ENCODE results near the gene FDXR.

Gene FDXR

GRCh38 chr17:74838274-74838673 is 34.5 kb downstream of the FDXR start:
- DNase-seq (ENCODE audit: low read depth in 1 of 2, low spot score in 1 of 2): no peak

GRCh38 chr17:74836691-74837467 is 35.9 kb downstream of the FDXR start:
- no peak for DNase-seq (ENCODE audit: low read depth in 1 of 2, low spot score in 1 of 2)

GRCh38 chr17:74836191-74836590 is 36.6 kb downstream of the FDXR start:
- no peak for DNase-seq (ENCODE audit: low read depth in 1 of 2, low spot score in 1 of 2)

- no peak for DNase-seq (ENCODE audit: low read depth in 1 of 2, low spot score in 1 of 2)
Observed at GRCh38 chr17:74833501-74834377, 39.1 kb downstream of the FDXR start.

GRCh38 chr17:74832421-74832820 is 40.4 kb downstream of the FDXR start:
- no peak for DNase-seq (ENCODE audit: low read depth in 1 of 2, low spot score in 1 of 2)

GRCh38 chr17:74831444-74832146 is 41.2 kb downstream of the FDXR start:
- DNase-seq (ENCODE audit: low read depth in 1 of 2, low spot score in 1 of 2): no peak

- no peak for DNase-seq (ENCODE audit: low read depth in 1 of 2, low spot score in 1 of 2)
Observed at GRCh38 chr17:74830861-74831260, 41.9 kb downstream of the FDXR start.

GRCh38 chr17:74827800-74828199 is 45.0 kb downstream of the FDXR start:
- no peak for DNase-seq (ENCODE audit: low read depth in 1 of 2, low spot score in 1 of 2)

GRCh38 chr17:74825952-74826719 is 46.7 kb downstream of the FDXR start:
- no peak for DNase-seq (ENCODE audit: low read depth in 1 of 2, low spot score in 1 of 2)

GRCh38 chr17:74824961-74825627 is 47.7 kb downstream of the FDXR start:
- no peak for DNase-seq (ENCODE audit: low read depth in 1 of 2, low spot score in 1 of 2)

GRCh38 chr17:74822939-74823367 is 49.8 kb downstream of the FDXR start:
- DNase-seq (ENCODE audit: low read depth in 1 of 2, low spot score in 1 of 2): no peak

GRCh38 chr17:74822335-74822938 is 50.4 kb downstream of the FDXR start:
- DNase-seq (ENCODE audit: low read depth in 1 of 2, low spot score in 1 of 2): no peak

- DNase-seq (ENCODE audit: low read depth in 1 of 2, low spot score in 1 of 2): no peak
Observed at GRCh38 chr17:74821655-74822334, 51.0 kb downstream of the FDXR start.

GRCh38 chr17:74819801-74820436 is 52.9 kb downstream of the FDXR start:
- no peak for DNase-seq (ENCODE audit: low read depth in 1 of 2, low spot score in 1 of 2)

GRCh38 chr17:74818291-74818938 is 54.4 kb downstream of the FDXR start:
- DNase-seq (ENCODE audit: low read depth in 1 of 2, low spot score in 1 of 2): no peak

GRCh38 chr17:74816905-74817620 is 55.7 kb downstream of the FDXR start:
- no peak for DNase-seq (ENCODE audit: low read depth in 1 of 2, low spot score in 1 of 2)

GRCh38 chr17:74815550-74816370 is 57.0 kb downstream of the FDXR start:
- no peak for DNase-seq (ENCODE audit: low read depth in 1 of 2, low spot score in 1 of 2)
